ENCODE results near the gene CPLX3. TPM values are rescaled to one million over a fixed set of nuclear protein-coding genes. Genes with fewer than 3 reads are reported as not detected.

Gene CPLX3
- total RNA-seq, 1 experiment from 2014 or later, result not detected

DNA sequence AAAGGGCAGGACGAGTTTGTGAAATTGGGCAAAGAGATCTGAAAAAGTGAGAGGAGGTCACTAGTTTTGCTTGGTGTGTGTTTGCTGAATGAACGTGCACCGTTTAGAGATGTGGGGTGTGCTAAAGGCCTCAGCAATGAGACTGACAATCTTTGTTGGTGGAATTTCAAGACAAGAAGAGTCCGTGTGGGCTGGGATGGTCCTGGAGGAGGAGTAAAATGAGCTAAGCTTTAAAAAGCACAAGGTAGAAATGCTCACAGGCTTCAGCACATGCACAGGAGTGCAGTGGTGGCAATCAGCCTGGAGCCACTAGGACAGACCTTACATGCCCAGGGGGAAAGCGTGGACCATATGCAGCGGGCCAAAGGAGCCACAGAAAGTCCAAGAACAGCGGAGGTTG, 1.5 kb upstream of the CPLX3 start:
- Mint-ChIP-seq H3K4me1 (peaks cover 11 to 47% of the 10 kb centered on the region in 2 experiments), H3K9me3 (no peaks in the 10 kb centered on the region), H3K27ac (no peak overlapping the region), H3K4me3 (no peak overlapping the region; a peak in 1 of 5 replicates), H3K36me3 (ENCODE audit: insufficient read depth in 1 of 3, low read depth in 3 of 3) (no peaks in the 10 kb centered on the region), H3K27me3 (ENCODE audit: low read depth) (peaks cover 67% of the 10 kb centered on the region)
- H3K4me2 ChIP-seq (ENCODE audit: insufficient read depth, insufficient read length, low read length), result no peak overlapping the region
- H2BK12ac ChIP-seq (ENCODE audit: insufficient read length, low read depth, low read length), result no peak overlapping the region
- WGBS (ENCODE audit: extremely low coverage, insufficient read length, low lambda C conversion rate), result no CpG with 5 or more reads among the region's 7 CpGs
- H4K5ac ChIP-seq (ENCODE audit: insufficient read length, low read depth, low read length), result no peak overlapping the region
- H3K18ac ChIP-seq (ENCODE audit: insufficient read length, low read depth, low read length), result no peak overlapping the region
- no peaks in the 10 kb centered on the region for H3K9me3 ChIP-seq (ENCODE audit: control insufficient read depth, low read depth, low read length)
- TF ChIP-seq, protein P1, sequence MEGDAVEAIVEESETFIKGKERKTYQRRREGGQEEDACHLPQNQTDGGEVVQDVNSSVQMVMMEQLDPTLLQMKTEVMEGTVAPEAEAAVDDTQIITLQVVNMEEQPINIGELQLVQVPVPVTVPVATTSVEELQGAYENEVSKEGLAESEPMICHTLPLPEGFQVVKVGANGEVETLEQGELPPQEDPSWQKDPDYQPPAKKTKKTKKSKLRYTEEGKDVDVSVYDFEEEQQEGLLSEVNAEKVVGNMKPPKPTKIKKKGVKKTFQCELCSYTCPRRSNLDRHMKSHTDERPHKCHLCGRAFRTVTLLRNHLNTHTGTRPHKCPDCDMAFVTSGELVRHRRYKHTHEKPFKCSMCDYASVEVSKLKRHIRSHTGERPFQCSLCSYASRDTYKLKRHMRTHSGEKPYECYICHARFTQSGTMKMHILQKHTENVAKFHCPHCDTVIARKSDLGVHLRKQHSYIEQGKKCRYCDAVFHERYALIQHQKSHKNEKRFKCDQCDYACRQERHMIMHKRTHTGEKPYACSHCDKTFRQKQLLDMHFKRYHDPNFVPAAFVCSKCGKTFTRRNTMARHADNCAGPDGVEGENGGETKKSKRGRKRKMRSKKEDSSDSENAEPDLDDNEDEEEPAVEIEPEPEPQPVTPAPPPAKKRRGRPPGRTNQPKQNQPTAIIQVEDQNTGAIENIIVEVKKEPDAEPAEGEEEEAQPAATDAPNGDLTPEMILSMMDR (conservative IDR thresholded peaks at IDR 0.05), result no peak
- no peak overlapping the region for H2BK5ac ChIP-seq (ENCODE audit: insufficient read length, low read length)
- no peaks in the 10 kb centered on the region for H3K79me1 ChIP-seq (ENCODE audit: insufficient read depth, low read depth, low read length, poor library complexity, severe bottlenecking)
- H4K20me1 ChIP-seq (ENCODE audit: control insufficient read depth, insufficient read depth, insufficient read length), result no peaks in the 10 kb centered on the region
- H3K27ac ChIP-seq (ENCODE audit: insufficient read length, low read depth, low read length), result no peak overlapping the region
- no peak overlapping the region for H3K4ac ChIP-seq (ENCODE audit: low read depth, low read length)
- no peak overlapping the region for H2AFZ ChIP-seq (ENCODE audit: low read length)
- no peak overlapping the region for H4K8ac ChIP-seq (replicated peaks; ENCODE audit: insufficient read length, low read depth, low read length)
- H3K79me2 ChIP-seq (ENCODE audit: insufficient read depth, low read length), result no peaks in the 10 kb centered on the region
- no peak overlapping the region for H3K56ac ChIP-seq (ENCODE audit: insufficient read length, low read depth, low read length)
- no peak overlapping the region for H2BK120ac ChIP-seq (ENCODE audit: low read depth, low read length, poor library complexity, severe bottlenecking)
- no peaks in the 10 kb centered on the region for H3K4me1 ChIP-seq (ENCODE audit: insufficient read depth, low read length)
- peaks cover 10% of the 10 kb centered on the region; the same call in 1 of the 2 replicates for H3K27me3 ChIP-seq (ENCODE audit: insufficient read depth, low read length)
- DNase-seq, result no peak
- no peak overlapping the region for H4K91ac ChIP-seq (ENCODE audit: insufficient read length, low read depth, low read length)
- H3K23me2 ChIP-seq (ENCODE audit: insufficient read length, low read depth, low read length, poor library complexity, severe bottlenecking), result no peaks in the 10 kb centered on the region
- H2BK20ac ChIP-seq (ENCODE audit: low read depth, low read length, poor library complexity, severe bottlenecking), result no peak overlapping the region
- no peak overlapping the region for H3T11ph ChIP-seq (ENCODE audit: low read length)
- H3K14ac ChIP-seq (ENCODE audit: insufficient read depth, low read length), result no peak overlapping the region
- H3K23ac ChIP-seq (ENCODE audit: insufficient read length, low read depth, low read length), result no peak overlapping the region
- H3K9ac ChIP-seq (ENCODE audit: extremely low read depth, insufficient read length, low read length), result no peak overlapping the region
- no peak overlapping the region for H2BK15ac ChIP-seq (ENCODE audit: low read depth, low read length)
- no peak overlapping the region for H2AK5ac ChIP-seq (ENCODE audit: insufficient read length, low read length)

Data from H9 (cell line).